Tibial nerve (tissue), 4 donors: ENCODE measurements around the gene FGD4. TPM values are rescaled to one million over a fixed set of nuclear protein-coding genes. Genes with fewer than 3 reads are reported as not detected.

ENCODE experiments used
- DNase-seq, 2 donors: peaks; one replicate each; pipeline ENCODE4 v3.0.0-alpha.2; 2019; ENCODE audit warnings: low spot score in 2 of 2
- H3K27ac ChIP-seq, 4 donors: fragments of 200-600 bp; sonication (generic) in 3 of 4; one replicate each; pipeline ENCODE4 v1.5.1; 2017 to 2019; ENCODE audit warnings: mild to moderate bottlenecking in 1 of 4
- H3K27me3 ChIP-seq, 2 donors: fragments of 200-600 bp; sonication (generic) in 1 of 2; one replicate each; pipeline versions ENCODE4 v1.5.1 to v1.6.0; 2017 to 2019
- H3K36me3 ChIP-seq, 3 donors: fragments of 200-600 bp; sonication (generic); one replicate each; pipeline ENCODE4 v1.5.1; 2018 to 2019
- H3K4me1 ChIP-seq, 4 donors: fragments of 200-600 bp; sonication (generic) in 3 of 4; one replicate each; pipeline ENCODE4 v1.5.1; 2017 to 2019
- H3K4me3 ChIP-seq, 4 donors: fragments of 200-600 bp; sonication (generic) in 3 of 4; one replicate each; pipeline ENCODE4 v1.5.1; 2017 to 2019; ENCODE audit warnings: mild to moderate bottlenecking in 1 of 4, moderate library complexity in 1 of 4
- H3K9me3 ChIP-seq, 4 donors: fragments of 200-600 bp; sonication (generic) in 3 of 4; one replicate each; pipeline ENCODE4 v1.5.1; 2017 to 2019
- EP300 ChIP-seq, 2 donors: sonication (generic); formaldehyde crosslinking; IDR thresholded peaks; one replicate each; pipeline ENCODE4 v1.6.1; 2017; ENCODE audit warnings: antibody characterized with exemption in 2 of 2, mild to moderate bottlenecking in 1 of 2
- POLR2A ChIP-seq, 2 donors: fragments of 450-650 bp; IDR thresholded peaks; one replicate each; pipeline ENCODE4 v1.6.1; 2017; ENCODE audit warnings: antibody characterized with exemption in 2 of 2, mild to moderate bottlenecking in 2 of 2, moderate library complexity in 2 of 2
- WGBS, 2 donors: methylation state at CpG; one replicate each; pipeline ENCODE4 v1.1.5; 2018; 5-methylcytosine and 5-hydroxymethylcytosine counted together
- total RNA-seq, 4 donors: library from RNA; depleted of rRNA; stranded (reverse); fragments of >200 nt; gene quantifications; one replicate each; pipeline ENCODE4 v1.1.0, GENCODE V29; 2016
- TF ChIP-seq, protein P1 (sequence below), 5 experiments: fragments of 200-600 bp in 3 of 5; fragments of 450-650 bp in 2 of 5; sonication (generic) in 3 of 5; IDR thresholded peaks; one replicate each; pipeline ENCODE4 v1.5.1; 2016 to 2019; ENCODE audit warnings: antibody characterized with exemption in 5 of 5, mild to moderate bottlenecking in 3 of 5, moderate library complexity in 2 of 5

FGD4 gene
- total RNA-seq, 4 donors from 2014 or later = 78.3 to 102 (median 84.2) TPM

DNA sequence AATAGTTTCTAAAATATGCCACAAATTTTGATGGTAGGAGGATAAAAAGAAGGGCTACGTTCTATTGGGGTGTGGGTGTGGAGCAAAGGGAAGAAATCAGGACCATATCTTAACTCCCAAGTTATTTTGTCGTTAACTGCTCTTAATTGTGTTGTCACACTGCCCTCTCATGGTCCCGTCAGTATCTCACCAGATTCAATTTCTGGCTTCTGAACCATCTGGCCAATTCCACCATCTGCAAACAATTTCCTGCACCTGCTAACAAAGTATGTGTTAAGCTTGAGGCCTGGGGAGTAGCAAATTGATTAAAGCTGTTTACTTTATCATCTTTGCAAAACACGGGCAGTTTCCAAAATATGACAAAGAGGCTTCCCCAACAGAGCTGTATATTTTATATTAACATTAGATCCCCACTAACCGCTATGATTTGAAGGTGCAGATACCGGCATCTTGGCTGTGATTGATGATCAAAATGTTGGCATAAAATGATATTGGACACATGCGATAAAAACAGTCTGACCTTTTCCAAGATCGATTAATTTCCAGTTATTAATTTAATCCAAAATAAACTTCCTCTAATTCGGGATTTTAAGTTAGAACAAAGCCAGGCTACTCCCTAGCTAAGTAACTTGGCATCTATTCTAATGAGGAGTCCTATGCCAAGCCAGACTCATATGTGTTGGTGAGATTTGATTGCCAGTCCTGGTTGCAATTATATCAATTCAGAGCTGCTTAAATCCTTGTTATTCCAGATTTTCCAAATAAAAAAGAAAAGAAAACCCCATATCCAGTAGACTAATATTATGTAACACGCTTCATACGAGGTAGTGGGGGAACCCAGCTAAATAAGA lies 272.8 kb downstream of the FGD4 start:
- 34 to 35% methylated on average over 11 of the region's 11 CpGs for WGBS, 2 donors
- Histone ChIP-seq H3K4me3 (no peak overlapping the region), H3K27ac (no peak overlapping the region), H3K9me3 (peaks cover 0 to 6% (median 0%) of the 10 kb centered on the region in 4 donors), H3K27me3 (no peaks in the 10 kb centered on the region), H3K36me3 (no peaks in the 10 kb centered on the region), H3K4me1 (peaks cover 0 to 11% (median 0%) of the 10 kb centered on the region in 4 donors)
- TF ChIP-seq EP300 (IDR thresholded peaks at IDR 0.05) (peak in 1 of 2 donors; percentile 63), POLR2A (IDR thresholded peaks at IDR 0.05) (no peak)
- TF ChIP-seq, protein P1, sequence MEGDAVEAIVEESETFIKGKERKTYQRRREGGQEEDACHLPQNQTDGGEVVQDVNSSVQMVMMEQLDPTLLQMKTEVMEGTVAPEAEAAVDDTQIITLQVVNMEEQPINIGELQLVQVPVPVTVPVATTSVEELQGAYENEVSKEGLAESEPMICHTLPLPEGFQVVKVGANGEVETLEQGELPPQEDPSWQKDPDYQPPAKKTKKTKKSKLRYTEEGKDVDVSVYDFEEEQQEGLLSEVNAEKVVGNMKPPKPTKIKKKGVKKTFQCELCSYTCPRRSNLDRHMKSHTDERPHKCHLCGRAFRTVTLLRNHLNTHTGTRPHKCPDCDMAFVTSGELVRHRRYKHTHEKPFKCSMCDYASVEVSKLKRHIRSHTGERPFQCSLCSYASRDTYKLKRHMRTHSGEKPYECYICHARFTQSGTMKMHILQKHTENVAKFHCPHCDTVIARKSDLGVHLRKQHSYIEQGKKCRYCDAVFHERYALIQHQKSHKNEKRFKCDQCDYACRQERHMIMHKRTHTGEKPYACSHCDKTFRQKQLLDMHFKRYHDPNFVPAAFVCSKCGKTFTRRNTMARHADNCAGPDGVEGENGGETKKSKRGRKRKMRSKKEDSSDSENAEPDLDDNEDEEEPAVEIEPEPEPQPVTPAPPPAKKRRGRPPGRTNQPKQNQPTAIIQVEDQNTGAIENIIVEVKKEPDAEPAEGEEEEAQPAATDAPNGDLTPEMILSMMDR (IDR thresholded peaks at IDR 0.05) = peak; percentile 30 to 77 (median 52)
- peak in 1 of 2 donors; percentile 74 for DNase-seq

DNA sequence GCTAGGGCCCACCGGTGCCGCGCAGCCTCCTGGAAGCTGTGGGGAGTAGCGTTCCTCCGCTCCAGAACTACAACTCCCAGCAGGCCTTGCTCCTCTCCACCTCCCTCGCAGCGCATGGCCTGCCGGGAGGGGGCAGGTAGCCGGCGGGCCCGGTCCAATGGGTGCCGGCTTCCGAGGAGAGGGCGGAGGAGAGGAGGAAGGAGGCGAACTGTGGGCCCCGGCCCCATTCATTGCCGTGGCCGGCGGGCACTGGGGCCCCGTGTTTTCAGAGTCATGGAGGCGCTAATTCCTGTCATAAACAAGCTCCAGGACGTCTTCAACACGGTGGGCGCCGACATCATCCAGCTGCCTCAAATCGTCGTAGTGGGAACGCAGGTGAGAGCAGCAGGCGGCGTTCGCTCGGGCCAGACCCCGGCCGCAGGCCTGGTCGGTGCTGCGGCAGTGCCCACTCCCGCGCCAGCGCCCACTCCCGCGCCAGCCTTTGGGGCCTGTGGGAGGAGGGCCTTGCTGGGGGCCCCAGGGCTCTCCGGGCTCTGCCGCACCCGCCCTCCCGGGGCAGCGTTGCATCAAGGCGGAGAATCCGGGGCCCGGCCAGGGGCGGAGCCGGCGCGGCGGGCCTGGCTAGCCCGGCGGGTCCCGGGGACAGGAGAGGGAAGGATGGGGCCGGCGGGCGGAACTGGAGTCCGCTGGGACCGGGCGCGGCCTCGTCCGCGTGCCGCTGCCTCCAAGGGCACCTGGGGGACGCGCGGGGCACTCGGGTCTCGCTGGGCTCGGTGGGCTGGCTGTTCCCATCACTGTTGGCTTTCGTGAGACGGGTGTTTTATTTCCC lies 279.9 kb downstream of the FGD4 start, which contains the start of gene DNM1L:
DNM1L (plus strand) TSS at position 211 of the 829 bp plus-strand sequence; CDS start at position 274, 63 bp downstream.
- Histone ChIP-seq H3K36me3 (no peaks in the 10 kb centered on the region), H3K4me3 (peak within 1 kb of the TSS; percentile 70 to 96 (median 82))

DNA sequence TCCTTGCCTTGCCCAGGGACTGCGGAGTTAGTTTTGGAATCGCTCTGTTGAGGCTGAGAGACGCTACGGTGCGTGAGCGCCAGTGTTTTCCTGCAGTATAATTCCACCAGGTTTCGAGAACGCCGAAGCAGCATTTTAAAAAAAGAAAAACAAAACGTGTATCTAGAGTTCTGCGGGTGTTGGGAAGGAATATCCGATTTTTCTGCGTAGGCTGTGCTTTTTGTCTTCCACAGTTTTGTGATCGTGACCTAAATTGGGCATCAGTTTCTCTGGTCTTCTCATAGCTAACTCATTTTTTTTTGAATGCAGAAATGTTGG lies 280.5 kb downstream of the FGD4 start:
- H3K27ac ChIP-seq = peak overlapping the region; percentile 60 to 97 (median 94)
- no peaks in the 10 kb centered on the region for H3K36me3 ChIP-seq
- no peaks in the 10 kb centered on the region for H3K27me3 ChIP-seq
- TF ChIP-seq POLR2A (IDR thresholded peaks at IDR 0.05) = no peak
- TF ChIP-seq, protein P1 (IDR thresholded peaks at IDR 0.05) = no peak
- no peak for TF ChIP-seq EP300 (IDR thresholded peaks at IDR 0.05)
- H3K9me3 ChIP-seq = no peaks in the 10 kb centered on the region
- WGBS, 2 donors = 0% methylated on average over 14 of the region's 14 CpGs
- peaks cover 0 to 17% (median 12%) of the 10 kb centered on the region in 4 donors for H3K4me1 ChIP-seq
- H3K4me3 ChIP-seq = peak overlapping the region; percentile 70 to 96 (median 82)
- no peak for DNase-seq

More for the DNA sequence above, 279.9 kb downstream of the FGD4 start, which contains the start of gene DNM1L:
- H3K4me1 ChIP-seq = peaks cover 0 to 17% (median 12%) of the 10 kb centered on the region in 4 donors
- peak; percentile 82 to 85 for DNase-seq
- H3K27me3 ChIP-seq = no peaks in the 10 kb centered on the region
- H3K9me3 ChIP-seq = no peaks in the 10 kb centered on the region
- H3K27ac ChIP-seq = peak within 1 kb of the TSS; percentile 60 to 97 (median 94)
- 0% methylated on average over 30 to 67 of the region's 76 CpGs for WGBS, 2 donors
- TF ChIP-seq EP300 (IDR thresholded peaks at IDR 0.05) = peak; percentile 77 to 93
- TF ChIP-seq POLR2A (IDR thresholded peaks at IDR 0.05) = peak; percentile 77 to 87
- TF ChIP-seq, protein P1 (IDR thresholded peaks at IDR 0.05) = peak in 2 of 5 experiments; percentile 35 to 49

DNA sequence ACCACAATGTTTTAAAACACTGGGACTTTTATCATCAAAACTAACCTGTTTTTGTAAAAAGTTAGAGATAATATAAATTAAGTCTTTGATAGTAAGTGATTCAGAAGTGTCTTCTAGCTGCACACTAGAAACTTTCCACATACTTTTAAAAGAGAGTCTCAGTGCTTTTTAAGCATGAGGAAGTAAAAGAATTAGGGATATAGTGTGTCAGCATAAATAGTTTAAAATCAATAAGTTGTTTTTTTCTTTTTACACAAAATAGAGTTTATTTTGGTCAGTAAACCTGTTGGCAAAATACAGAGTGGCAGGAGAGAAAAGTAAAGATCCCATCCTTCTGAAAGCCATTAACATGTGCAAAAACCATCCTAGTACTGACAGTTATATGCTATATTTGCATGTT lies 281.4 kb downstream of the FGD4 start:
- H3K4me1 ChIP-seq = peaks cover 0 to 17% (median 12%) of the 10 kb centered on the region in 4 donors
- no peak overlapping the region for H3K4me3 ChIP-seq
- no peaks in the 10 kb centered on the region for H3K27me3 ChIP-seq
- TF ChIP-seq POLR2A (IDR thresholded peaks at IDR 0.05) (no peak), EP300 (IDR thresholded peaks at IDR 0.05) (no peak)
- TF ChIP-seq, protein P1 (IDR thresholded peaks at IDR 0.05) = no peak
- no peaks in the 10 kb centered on the region for H3K36me3 ChIP-seq
- peak overlapping the region in 2 of 4 donors; percentile 93 to 97 for H3K27ac ChIP-seq
- H3K9me3 ChIP-seq = no peaks in the 10 kb centered on the region
- DNase-seq = no peak
